Stimulated activated CD4-positive, alpha-beta T cell treated with anti-CD3 and anti-CD28 coated beads, Interleukin-4, amount 100 ng/mL, for 1 hour (primary cell): Measurements from ENCODE around the gene TFG.

Experiments used
- DNase-seq: peaks from one replicate; pipeline ENCODE4 v3.0.0-alpha.2; 2020

The TFG gene

DNA sequence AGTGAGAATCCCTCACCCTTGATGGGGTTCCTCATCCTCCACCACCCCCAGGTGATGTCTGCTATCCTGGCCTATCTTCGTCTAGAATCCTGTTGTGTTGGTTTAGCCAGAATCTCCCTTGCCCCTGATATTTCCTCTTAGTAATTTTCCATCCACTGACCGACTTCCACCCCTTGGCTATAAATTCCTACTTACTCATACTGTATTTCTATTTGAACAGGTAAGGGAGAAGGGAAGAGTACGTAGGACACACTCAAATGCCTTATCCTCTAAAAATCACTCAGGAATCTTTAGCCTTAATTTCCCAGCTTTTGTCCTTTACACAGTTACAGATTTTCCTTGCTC lies 678 bp upstream of the TFG start:
- DNase-seq, result no peak

DNA sequence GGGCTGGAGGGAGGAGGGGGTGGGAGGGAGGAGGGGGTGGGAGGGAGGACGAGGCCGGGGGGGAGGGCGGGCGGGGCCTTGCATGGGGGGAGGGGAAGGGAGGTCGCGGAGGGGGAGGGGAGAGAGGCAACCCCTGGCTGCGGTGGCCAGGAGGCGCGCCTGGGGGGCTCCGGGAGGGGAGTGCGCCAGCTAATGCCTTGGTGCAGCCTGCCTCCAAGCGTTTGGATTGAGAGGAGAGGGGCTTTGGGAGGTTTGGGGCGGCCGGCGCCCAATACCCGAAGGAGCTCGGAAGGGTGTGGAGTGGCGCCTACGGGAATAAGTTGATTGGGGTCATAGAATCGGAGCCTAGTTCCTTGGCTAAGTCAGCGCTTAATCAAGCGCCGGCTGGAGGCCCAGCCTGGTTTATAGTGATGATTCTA lies 557 bp downstream of the TFG start:
- DNase-seq, result peak; percentile 38

DNA sequence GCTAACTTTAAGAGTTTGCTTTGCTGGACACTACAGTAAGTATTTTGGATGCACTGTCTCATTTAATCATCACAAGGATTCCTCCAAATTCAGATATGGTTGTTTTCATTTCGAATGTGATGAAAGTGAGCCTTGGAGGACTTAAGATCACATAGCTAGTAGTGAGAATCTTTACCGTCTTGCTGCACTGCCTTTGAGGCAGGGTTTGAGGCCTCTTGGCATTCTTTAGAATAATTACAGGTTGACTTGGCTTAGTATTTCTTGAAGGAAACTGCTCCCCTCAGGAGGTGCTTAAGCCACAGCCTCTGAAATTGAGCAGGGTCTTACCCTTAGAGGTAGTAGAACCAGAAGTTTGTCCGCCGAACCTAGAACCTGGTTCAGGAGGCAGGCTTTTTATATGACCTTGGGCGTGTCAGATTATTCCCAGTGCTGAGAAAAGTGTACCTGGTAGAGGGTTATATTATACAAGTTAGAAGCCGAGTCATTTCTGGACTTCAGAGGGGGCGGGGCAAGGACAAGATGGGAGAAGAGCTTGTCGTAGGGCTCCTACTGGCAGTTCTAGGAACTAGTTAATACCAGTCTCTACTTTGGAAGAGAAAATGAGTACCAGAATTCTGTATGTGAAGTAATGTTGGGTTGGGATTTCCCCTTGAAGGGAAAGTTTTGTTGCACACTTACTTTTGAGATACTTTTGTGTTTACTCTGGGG lies 1.1 kb downstream of the TFG start:
- DNase-seq, result peak; percentile 72

DNA sequence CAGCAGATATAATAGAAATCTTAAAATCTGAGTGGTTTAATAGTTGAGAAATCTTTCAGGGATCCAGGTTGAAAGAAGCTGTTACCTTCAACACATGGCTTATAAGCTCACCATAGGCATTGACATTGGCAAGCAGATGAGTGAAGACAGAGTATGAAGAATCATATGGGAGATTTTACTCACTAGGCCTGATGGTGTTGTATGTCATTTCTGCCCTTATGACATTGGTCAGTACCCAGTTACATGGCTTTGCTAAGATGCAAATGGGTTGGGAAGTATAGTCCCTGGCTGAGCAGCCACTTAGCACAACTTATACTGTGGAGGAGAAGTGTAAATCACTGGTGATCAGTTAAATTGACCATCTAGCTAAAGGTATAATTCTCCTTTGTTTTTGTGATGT lies 5.9 kb downstream of the TFG start:
- DNase-seq, result no peak

DNA sequence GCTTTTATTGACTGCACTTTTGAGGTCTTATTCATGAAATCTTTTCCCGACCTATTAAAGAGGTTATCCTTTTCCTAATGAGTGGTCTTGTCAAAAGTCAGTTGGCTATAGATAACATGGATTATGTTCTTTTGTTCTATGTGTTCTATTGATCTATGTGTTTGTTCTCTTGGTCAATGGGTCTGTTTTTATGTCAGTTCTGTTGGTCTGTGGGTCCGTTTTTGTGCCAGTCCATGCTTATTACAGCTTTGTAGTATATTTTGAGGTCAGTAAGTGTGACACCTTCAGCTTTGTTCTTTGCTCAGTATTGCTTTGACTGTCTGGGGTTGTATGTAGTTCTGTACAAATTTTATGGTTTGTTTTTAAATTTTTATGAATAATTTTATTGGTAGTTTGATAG lies 7.8 kb downstream of the TFG start:
- no peak for DNase-seq

DNA sequence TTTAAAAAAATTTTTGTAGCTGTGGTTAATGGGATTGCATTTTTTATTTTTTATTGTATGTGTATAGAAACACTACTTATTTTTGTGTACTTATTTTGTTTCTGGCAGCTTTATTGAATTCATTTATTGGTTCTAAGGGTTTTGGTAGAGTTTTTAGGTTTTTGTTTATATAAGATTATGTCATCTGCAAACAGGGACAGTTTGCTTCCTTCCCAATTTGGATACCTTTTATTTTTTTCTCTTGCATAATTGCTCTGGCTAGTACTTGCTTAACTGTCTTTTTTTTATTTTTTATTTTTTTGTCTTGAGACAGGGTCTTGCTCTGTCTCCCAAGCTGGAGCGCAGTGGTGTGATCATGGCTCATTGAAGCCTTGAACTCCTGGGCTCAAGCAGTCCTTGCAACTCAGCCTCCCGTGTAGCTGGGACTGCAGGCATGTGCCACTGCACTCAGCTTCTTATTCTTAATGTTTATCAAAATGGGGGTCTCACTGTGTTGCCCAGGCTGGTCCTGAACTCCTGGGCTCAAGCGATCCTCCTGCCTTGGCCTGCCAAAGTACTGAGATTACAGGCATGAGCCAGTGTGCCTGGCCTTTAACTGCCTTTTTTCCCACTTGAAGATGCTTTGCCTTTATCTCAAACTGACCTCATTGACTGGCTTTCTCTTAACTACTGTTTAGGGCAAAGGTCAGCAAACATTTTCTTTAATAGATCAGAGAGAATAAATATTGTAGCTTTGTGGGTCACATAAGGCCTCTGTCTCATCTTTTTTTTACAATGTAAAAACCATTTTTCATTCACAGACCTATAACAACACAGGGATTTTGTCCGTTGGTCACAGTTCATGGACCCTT lies 8.6 kb downstream of the TFG start:
- DNase-seq, result no peak

DNA sequence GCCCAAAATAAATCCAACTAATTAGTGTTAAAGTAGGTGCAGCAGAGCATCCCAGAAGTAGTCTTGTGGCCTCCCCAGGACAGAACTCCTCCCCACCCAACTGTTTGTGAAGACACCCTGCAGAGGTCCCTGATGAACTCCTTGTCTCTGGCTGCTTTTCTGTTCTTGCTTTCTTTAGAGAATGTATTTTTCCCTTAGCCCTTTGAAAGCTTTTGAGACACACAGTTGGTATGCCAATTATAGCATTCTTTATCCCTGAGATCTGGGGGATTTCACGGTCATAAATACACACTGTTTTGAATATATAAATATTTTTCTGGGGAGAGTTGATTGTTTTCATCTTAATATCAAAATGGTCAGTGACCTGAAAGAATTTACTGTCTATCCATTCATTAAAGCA lies 9.8 kb downstream of the TFG start:
- no peak for DNase-seq

DNA sequence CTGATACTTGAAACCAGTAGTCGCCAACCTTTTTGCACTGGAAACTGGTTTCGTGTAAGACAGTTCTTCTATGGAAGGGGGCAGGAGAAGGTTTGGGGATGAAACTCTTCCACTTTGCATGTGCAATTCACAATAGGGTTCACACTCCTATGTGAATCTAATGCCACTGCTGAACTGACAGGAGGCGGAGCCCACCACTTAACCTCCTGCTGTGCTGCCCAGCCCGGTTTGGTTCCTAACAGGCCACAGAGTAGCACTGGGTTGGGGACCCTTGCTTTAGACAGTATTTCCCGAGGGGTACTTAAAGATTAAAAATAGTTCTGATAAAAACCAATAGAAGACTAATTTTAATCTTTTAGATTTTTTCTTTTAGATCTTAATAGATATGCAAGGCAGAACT lies 11.1 kb downstream of the TFG start:
- no peak for DNase-seq

DNA sequence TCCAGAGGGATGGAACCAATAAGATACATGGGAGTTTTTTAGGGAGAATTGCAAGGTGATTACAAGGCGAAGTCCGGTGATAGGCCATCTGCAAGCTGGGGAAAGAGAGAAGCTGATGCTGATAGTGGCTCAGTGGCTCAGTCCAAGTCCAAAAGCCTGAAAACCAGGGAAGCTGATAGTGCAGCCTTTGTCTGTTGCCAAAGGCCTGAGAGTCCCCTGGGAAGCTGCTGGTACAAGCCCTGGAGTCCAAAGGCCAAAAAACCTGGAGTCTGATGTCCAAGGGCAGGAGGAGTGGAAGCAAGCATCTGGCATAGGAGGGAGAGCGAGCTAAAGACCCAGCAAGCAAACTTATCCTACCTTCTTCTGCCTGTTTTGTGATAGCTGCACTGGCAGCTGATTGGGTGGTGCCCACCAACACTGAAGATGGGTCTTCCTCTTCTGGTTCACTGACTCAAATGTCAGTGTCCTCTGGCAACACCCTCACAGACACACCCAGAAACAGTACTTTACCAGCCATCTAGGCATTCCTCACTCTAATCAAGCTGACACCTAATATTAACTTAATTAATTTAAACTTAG lies 16.7 kb downstream of the TFG start:
- no peak for DNase-seq

DNA sequence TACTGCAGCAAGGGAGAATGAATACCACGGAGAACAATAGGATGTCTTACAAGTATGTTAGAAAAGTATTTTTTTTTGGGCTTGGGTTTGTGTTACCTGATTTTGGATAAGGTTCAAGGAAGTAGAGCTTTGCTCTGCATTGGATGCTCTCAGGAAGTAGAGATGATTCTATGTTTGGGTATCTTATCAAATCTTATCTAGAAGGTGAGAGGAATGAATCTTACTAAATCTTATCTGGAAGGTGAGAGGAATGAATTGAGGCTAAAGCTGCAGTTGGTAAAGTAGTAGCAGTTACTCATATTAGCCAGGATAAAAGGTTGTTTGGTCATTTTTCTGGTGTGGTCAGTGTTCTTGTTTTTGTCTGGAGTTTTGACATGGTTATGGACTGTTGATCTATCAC lies 17.4 kb downstream of the TFG start:
- no peak for DNase-seq

DNA sequence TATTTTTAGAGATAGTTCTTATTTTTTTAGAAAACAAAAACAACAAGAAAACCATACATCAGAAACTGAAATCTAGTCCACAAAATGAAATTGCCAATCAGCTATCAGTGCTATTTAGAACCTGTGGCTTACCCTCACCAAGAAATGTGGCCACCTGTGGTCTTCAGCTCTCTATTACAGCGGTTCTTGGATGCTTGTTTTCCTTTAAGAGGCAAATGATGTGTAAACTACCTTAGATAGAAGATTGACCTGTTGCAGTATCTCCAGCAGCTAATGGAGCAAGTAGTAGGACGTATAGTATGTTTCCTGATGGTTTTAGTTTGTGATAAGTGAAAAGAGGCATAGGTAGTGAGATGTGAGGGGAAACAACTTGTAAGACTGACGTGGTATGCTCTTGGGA lies 21.2 kb downstream of the TFG start:
- DNase-seq, result no peak

DNA sequence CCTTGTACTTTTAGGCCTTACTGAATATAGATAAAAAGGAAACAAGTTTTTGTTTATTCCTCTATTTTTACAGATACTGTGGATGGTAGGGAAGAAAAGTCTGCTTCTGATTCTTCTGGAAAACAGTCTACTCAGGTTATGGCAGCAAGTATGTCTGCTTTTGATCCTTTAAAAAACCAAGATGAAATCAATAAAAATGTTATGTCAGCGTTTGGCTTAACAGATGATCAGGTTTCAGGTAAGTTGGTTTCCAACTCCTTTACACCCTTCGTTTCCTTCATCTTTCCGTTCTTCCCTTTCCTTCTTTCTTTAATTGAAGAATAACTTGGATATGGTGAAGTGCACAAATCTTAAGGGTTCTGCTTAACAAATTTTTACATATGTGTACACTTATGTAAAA lies 23.1 kb downstream of the TFG start:
- DNase-seq, result no peak

DNA sequence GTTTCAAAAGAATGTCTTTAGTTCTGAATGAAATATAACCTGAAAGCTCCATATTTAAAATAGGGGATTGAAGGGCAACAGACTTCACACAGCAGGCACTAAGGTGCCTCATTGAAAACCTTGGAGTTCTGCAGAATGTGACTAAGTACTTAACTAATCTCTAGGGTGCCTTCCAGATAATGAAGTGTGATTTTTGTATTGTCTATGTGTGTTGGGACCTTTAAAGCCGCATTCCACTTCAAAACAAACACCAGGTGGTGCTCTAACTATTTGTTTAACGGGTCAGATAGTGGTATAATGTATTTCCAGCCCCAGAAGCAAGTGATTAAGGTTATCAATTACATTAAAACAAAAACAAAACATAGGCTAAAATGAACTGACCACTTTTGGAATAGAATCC lies 28.0 kb downstream of the TFG start:
- DNase-seq, result no peak

DNA sequence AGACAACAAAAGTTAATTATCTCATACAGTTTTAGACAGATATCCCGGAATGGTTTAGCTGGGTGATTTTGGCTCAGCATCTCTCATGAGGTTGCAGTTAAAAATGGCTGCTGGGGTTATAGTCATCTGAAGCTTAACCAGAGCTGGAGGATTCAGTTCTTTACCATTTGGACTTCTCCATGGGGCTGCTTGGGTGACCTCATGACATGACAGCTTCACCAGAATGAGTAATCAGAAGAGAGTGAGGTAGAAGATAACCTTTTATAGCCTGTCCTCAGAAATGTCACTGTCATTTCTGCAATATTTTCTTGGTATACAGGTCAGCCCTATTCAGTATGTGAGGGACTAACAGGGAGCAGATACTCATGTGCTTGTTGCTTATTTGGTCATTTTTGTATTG lies 30.9 kb downstream of the TFG start:
- no peak for DNase-seq

DNA sequence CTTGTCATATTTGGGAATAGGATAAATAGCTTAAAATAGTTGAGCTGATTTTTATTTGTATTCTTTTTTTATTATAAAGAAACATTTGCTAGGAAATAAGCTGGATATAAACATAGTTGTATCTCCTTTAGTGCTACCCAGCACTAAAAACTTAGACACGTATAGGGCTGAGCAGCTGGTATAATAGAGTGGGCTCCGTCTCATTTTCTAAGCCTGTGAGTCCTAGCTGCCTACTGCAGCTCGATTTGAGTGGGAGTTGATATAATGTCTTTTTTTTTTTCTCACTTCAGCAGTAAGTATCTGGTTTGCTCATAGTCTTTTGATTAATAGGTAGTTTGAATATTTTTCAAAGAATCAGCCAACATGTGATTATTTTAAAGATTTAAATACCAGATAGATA lies 34.2 kb downstream of the TFG start:
- no peak for DNase-seq

DNA sequence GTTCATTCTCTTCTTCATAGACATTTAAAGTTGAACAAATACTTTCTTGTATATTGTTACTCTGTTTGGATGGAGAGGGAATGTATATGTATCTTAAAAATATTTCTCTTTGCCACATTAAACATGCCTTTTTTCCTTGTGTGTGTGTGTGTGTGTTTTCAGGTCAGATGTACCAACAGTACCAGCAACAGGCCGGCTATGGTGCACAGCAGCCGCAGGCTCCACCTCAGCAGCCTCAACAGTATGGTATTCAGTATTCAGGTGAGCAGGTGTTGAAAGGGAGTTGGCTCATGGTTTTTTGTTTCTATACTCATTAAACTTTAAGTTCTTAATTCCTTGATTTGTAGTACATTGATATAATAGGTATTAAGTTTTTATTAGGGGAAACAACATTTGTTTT lies 35.4 kb downstream of the TFG start:
- no peak for DNase-seq

DNA sequence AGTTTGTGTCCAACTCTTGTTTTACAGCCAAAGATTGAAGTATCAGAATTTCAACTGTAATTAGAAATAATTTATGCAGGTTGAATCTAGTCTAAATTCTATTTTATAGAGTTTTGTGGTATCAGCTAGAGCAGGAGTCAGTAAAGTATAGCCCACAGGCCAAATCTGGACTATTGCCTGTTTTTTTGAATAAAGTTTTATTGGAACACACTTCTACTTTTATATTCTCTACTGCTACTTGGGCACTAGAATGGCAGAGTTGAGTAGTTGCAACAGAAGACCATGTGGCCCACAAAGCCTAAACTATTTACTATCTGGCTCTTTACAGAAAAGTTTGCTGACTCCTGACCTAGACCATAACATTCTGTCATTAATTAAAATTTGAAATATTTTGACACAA lies 36.3 kb downstream of the TFG start:
- DNase-seq, result no peak

DNA sequence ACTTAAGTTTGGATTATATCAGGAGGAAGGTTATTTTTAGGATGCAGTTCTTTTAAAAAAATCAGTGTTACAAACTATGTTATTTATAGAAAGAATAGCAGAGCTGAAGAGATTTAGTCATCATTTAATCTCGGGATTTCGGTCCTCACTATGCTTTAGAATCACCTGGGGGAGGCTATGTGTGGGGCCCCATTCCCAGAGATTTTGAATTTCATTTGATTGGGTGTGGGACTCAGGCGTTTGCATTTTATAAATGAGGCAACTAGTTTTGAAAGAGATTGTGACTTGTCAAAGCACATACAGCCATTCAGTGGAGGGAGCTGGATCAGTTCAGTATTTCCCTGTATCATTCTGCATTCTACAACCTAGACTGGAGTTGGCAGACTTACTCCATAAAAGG lies 36.8 kb downstream of the TFG start:
- no peak for DNase-seq

DNA sequence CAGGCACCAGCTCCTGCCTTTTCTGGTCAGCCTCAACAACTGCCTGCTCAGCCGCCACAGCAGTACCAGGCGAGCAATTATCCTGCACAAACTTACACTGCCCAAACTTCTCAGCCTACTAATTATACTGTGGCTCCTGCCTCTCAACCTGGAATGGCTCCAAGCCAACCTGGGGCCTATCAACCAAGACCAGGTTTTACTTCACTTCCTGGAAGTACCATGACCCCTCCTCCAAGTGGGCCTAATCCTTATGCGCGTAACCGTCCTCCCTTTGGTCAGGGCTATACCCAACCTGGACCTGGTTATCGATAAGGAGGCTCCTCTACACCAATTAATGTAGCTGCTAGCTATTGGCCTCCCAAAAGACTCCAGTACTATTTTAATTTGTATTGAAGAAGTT lies 38.9 kb downstream of the TFG start:
- DNase-seq, result no peak

DNA sequence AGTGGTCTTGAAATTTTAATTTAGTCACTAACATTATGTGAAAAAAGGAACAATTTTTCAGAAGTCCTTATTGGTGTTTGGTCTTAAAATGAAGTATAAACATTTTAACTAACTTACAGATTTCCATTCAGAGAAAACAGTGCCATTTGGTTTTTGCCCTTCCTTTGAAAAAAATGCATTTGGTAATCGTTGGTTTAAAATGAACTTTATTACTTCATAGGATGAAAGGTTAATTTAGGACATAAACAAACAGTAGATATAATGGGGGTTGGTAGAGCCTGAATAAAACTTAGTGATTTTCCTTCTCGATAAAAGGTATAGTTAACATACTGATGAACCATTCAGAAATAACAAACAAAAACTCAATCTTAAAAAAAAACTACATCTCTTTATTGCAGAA lies 39.7 kb downstream of the TFG start:
- no peak for DNase-seq

DNA sequence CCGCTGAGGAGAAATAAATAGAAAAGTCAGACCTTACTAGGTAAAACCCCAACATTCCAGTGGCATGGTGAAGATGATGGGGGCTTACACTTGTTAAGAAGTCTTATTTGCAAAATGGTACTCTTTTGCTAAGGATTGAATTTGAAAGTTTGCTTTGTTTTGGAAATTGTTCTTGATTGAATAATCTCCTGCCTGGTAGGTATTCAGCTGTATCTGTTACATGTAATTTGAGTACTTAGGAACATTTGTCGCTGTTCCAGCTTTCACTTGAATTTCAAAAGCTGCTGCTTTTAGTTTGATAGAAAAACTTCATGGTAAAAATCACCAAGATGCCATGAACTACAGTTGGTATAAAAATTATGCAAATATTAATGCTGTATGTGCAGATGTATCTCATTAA lies 44.6 kb downstream of the TFG start:
- DNase-seq, result no peak

DNA sequence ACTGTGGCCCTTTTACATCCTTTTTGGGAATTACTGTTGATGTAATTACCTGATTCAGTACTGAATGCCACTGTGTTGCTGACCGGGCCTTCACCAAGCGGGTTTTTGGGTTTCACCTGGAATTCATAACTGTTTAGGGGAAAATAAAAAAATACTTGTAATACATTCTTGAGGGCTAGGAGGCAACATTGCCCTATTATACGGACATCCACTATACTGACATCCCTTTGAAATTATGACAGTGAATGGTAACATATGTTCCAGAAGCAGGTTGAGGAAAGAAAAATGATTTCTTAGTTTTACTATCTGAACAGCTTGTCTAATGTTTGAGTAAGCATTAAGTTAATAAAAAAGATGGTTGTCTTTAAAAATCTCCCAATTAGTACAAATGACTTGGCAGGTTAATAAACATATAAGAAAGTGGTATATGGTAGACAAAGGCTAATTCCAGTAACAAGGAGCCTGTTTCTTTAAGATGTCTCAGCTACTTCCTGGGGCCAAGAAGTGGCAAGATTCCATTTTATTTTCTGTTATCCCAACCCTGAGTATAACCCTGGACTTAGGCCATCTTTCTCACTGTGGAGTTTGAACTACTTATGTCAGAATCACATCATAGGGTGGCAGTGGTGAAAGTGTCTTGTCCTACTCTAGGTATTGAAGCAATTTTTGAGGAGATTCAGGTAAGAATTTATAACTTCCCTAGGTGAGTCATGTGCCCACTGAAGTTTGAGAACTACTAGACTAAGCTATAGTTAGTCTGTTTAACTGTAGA lies 45.5 kb downstream of the TFG start:
- DNase-seq, result no peak

DNA sequence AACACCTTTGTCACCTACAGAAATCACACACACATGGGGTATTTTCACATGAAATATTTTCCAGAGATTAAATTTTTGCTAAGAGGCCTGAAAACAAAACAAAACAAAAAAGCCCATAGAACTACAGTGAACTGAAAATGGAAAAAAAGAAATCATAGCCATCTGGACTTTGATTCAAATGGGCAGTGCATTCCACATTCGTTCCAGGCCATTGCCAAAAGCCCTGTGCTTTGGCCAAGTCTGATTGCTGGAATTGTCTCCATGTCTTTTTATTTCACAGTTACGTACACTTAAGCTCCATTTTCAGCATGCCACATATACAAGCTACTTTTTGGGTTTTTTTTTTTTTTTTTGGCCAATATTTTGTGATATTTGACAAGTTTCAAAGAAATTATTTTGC lies 47.1 kb downstream of the TFG start:
- no peak for DNase-seq

DNA sequence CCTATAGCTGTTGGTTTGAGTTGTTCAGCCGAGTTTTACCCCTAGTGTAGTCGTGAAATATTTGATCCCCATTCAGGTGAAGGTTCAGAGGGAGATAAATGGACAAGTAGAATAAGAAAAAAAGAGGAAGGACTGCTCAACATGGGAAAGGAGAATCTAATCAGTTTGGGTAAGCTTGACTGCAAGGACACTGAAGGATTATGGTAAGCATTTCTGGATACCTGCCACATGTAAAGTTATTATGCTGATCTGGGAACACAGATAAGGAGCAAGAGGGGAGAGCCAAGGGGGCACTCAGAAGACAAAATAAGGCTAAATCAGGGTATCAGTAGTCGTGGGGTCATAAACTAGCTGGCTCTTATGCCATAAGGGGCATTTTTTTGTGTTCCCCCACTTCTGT lies 49.9 kb downstream of the TFG start:
- no peak for DNase-seq
